IPS DF 19.7 (cell line): Measurements from ENCODE around the gene FCER1G.

Experiments used
- DNase-seq: peaks from one replicate; pipeline ENCODE4 v3.0.0-alpha.2; 2013; ENCODE audit warnings: low read depth, low spot score

Gene FCER1G

DNA sequence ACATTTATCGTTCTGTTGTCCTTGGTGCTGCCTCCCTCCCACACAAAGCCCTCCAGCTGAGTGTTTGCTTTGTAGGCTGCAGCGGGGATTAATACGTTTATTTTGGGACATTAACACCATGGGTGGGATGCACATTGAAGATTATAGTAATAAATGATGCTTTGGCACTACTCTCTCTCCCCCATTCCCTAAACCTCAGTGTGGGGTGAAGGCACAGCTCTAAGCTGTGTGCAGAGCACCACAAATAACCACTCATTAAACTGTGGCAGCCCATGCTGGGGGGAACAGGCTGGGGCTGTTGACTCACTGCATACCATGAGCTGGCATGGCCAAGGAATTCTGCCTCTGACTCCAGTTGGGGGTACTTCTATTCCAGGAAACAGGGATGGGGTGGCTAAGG, 51.1 kb downstream of the FCER1G start:
- DNase-seq, result no peak

DNA sequence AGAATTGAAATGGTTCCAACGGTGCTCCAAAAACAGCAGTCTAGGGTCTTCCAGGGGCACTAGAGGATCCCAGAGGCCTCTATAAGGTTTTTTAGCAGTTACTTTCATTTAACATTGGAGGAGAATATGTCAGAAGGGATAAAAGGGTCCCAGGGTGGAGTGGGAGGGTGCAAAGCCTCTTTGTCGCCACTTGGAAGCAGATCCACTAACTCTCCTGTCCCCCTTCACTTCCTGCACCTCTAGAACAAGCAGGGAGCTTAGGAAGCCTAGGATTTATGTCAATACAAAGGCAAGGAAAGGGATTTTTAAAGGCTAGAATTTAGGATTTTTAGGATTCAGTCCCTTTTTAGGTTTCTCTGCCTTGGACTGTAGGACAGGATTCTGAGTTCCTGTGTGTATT, 51.7 kb downstream of the FCER1G start:
- DNase-seq, result no peak

DNA sequence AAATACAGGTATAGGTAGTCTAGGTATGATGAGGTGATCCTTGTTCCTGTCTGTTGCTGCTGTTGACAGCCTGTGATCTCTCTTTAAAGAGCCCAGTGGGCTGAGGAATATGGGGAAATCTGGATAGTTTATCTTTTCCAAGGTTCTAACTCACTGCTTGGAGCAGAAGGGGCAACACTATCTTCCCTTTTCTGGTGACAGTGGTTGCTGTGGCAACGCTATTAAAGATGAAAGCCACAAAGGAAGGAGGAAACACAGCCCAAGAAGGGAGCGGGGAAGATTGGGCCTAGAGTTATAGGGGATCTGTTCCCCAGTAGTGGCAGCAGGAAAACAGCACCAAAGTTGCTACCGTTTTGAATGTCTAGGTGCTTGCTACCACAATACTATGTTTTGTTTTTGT, 52.2 kb downstream of the FCER1G start:
- DNase-seq, result no peak
